ENCODE measurements around the gene TNNI3. TPM values are rescaled to one million over a fixed set of nuclear protein-coding genes. Genes with fewer than 3 reads are reported as not detected.

The TNNI3 gene
- total and polyA plus RNA-seq, 2 of the 4 experiments (the other 2 are of a cell fraction), result not detected

DNA sequence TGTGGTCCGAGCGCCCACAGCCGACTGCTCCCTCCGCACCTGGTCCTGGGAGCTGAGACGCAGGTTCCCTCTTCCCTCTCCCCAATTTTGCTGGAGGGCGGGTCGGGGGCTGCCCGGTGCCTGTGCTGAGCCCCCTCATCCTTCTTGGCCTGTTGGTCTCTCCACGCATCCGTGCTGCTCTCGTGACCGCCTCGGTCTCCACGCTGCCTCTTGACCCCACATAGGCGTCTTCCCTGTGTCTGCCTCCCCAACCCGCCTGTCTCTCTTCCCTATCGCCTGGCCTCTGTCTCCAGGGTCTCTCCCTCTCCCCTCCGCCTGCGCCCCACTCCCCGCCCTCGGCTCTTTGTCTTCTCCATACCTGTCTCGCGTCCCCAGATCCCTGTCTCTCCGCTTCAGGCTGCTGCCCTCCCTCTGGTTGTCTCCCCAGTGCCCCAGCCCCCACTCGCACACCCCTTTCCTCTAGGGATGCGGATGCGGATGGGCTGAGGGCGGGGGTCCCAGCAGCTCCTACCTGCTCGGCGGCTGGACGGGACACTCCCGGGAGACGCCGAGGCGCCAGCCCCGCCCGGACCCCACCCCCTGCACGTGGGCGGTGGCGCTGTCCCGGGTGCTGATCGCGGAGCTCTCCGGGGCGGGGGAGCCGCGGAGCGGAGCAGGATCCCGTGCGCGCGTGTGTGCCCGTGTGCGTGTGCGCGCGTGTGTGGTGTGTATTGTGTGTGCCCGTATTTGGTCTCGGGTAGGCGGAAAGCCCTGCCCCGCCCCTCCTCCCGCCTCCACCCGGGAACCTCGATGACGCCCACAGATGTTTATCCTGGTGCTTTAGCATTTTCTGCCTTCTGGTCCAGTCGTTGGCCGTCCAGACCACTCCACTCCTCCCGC is 22.3 kb upstream of the TNNI3 start, which contains the start of gene SYT5:
Gene SYT5 (minus strand): TSS at position 684 of the 879 bp plus-strand sequence. CDS start 1,248 bp downstream, outside the sequence.
- dilution Hi-C loops (cut with HindIII; ENCODE audit: low sequenced_read_pairs, unreplicated experiment), result no loop called here
- Histone ChIP-seq H4K8ac (ENCODE audit: low read depth in 2 of 2, low read length in 2 of 2) (no peak within 1 kb of the TSS), H2BK15ac (ENCODE audit: low read depth, low read length) (no peak within 1 kb of the TSS), H4K91ac (ENCODE audit: insufficient read depth, low read depth, low read length) (no peak within 1 kb of the TSS; the same call in 1 of the 2 replicates), H4K20me1 (ENCODE audit: insufficient read depth, low read length) (peaks cover 8% of the 10 kb centered on the region), H3K56ac (ENCODE audit: extremely low read depth, insufficient read depth, low read length) (no peak within 1 kb of the TSS), H3K79me1 (ENCODE audit: low read depth in 1 of 2, low read length in 2 of 2) (no peaks in the 10 kb centered on the region), H3K27ac (ENCODE audit: insufficient read depth, low read length) (no peak within 1 kb of the TSS), H3K23ac (ENCODE audit: low read depth, low read length) (no peak within 1 kb of the TSS), H3K4ac (ENCODE audit: low read depth, low read length) (no peak within 1 kb of the TSS), H3K9ac (ENCODE audit: low read depth, low read length) (no peak within 1 kb of the TSS), H2AK9ac (replicated peaks; ENCODE audit: low read depth, low read length, poor library complexity) (peak within 1 kb of the TSS; percentile 70), H3K18ac (ENCODE audit: low read depth, low read length) (no peak within 1 kb of the TSS), H2BK20ac (ENCODE audit: low read depth, low read length) (no peak within 1 kb of the TSS), H2BK120ac (ENCODE audit: low read depth, low read length) (no peak within 1 kb of the TSS), H4K5ac (ENCODE audit: low read depth, low read length) (no peak within 1 kb of the TSS), H3K9me1 (ENCODE audit: insufficient read depth, low read length) (no peaks in the 10 kb centered on the region), H2BK5ac (ENCODE audit: low read depth, low read length, poor library complexity, severe bottlenecking) (no peak within 1 kb of the TSS), H3K9me3 (ENCODE audit: control insufficient read depth, insufficient read depth, low read length) (no peaks in the 10 kb centered on the region), H3K4me1 (ENCODE audit: control insufficient read depth, insufficient read depth, low read length) (peaks cover 4% of the 10 kb centered on the region), H2AFZ (replicated peaks; ENCODE audit: low read length, poor library complexity) (peak within 1 kb of the TSS; percentile 92), H2AK5ac (ENCODE audit: low read depth, low read length) (no peak within 1 kb of the TSS; the same call in 1 of the 2 replicates), H3K4me3 (ENCODE audit: insufficient read depth, low read depth, low read length) (peak within 1 kb of the TSS; percentile 49), H3K36me3 (ENCODE audit: control insufficient read depth, insufficient read depth, low read length) (no peaks in the 10 kb centered on the region), H3K4me2 (ENCODE audit: low read depth, low read length) (peak within 1 kb of the TSS; percentile 98), H3K27me3 (ENCODE audit: control insufficient read depth, insufficient read depth, low read length) (peaks cover 34% of the 10 kb centered on the region), H3K14ac (replicated peaks; ENCODE audit: low read depth, low read length) (no peak within 1 kb of the TSS)
- BruUV-seq (replicated peaks), result no TSS peak
- DNase-seq, result no peak
- intact Hi-C loops (cut with micrococcal nuclease), result loop anchor here (1.0 kb wide), 1 partner anchor 36 kb away; no protein-coding TSS in a partner anchor
- ChIA-PET CTCF (no interaction called here), POLR2A (ENCODE audit: unreplicated experiment) (no interaction called here)
- in situ Hi-C loops (cut with MboI; ENCODE audit: low sequenced_read_pairs), result no loop called here
- peak; percentile 82 for ATAC-seq (ENCODE audit: low read depth)
- WGBS, 2 experiments (ENCODE audit: extremely low coverage in 2 of 2, insufficient read length in 1 of 2), result 1% methylated on average over 13 of the region's 68 CpGs; no CpG with 5 or more reads in 1 of the 2 experiments
- TF ChIP-seq BHLHE40 (IDR thresholded peaks at IDR 0.05; ENCODE audit: low read depth, low read length), result peak; percentile 79
- peak; percentile 85; the same call in 1 of the 2 replicates for TF ChIP-seq MXI1 (IDR thresholded peaks at IDR 0.05; ENCODE audit: borderline replicate concordance, low read depth, low read length)
- TF ChIP-seq, protein P1, sequence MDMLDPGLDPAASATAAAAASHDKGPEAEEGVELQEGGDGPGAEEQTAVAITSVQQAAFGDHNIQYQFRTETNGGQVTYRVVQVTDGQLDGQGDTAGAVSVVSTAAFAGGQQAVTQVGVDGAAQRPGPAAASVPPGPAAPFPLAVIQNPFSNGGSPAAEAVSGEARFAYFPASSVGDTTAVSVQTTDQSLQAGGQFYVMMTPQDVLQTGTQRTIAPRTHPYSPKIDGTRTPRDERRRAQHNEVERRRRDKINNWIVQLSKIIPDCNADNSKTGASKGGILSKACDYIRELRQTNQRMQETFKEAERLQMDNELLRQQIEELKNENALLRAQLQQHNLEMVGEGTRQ (IDR thresholded peaks at IDR 0.05; ENCODE audit: low read depth, low read length), result peak; percentile 63; the same call in 1 of the 2 replicates
- no peak for TF ChIP-seq MAFK (IDR thresholded peaks at IDR 0.05; ENCODE audit: low read depth, low read length)
- TF ChIP-seq MAZ (IDR thresholded peaks at IDR 0.05; ENCODE audit: borderline replicate concordance, low read depth, low read length), result peak; percentile 93
- TF ChIP-seq RAD21 (IDR thresholded peaks at IDR 0.05; ENCODE audit: low read length), result no peak
- TF ChIP-seq FOS (IDR thresholded peaks at IDR 0.05; ENCODE audit: low read depth, low read length), result no peak
